K562 (cell line): ENCODE data around the gene TIGAR.

Experiments used
- CTCF ChIP-seq, 3 experiments: IDR thresholded peaks in 2 of 3; conservative IDR thresholded peaks in 1 of 3; 2 replicates each; pipeline ENCODE4 v1.5.1; 2011 to 2012; ENCODE audit warnings: low read length in 3 of 3, mild to moderate bottlenecking in 3 of 3, control low read depth in 2 of 3, improper control_type of control experiment in 1 of 3, inconsistent platforms in 1 of 3, low read depth in 1 of 3, mixed read lengths in 1 of 3, moderate library complexity in 1 of 3; ENCODE audit not compliant: insufficient read depth in 2 of 3
- MCM7 ChIP-seq, 2 experiments: fragments of 450-650 bp; IDR thresholded peaks; 2 replicates each; pipeline ENCODE4 v1.6.1; 2016 to 2018
- PREB ChIP-seq: sonication (generic); formaldehyde crosslinking; IDR thresholded peaks from 2 replicates; pipeline ENCODE4 v1.8.1; 2023; ENCODE audit warnings: mild to moderate bottlenecking, missing genetic modification reagents
- SIN3A ChIP-seq, 2 experiments: fragments of 150-350 bp in 1 of 2; IDR thresholded peaks; 2 replicates each; pipeline ENCODE4 v1.6.1; 2011 to 2016; ENCODE audit warnings: borderline replicate concordance in 2 of 2, low read depth in 2 of 2, low read length in 2 of 2, mild to moderate bottlenecking in 2 of 2, moderate library complexity in 2 of 2; ENCODE audit not compliant: control insufficient read depth in 1 of 2
- TRIM24 ChIP-seq, 2 experiments: fragments of 450-650 bp; IDR thresholded peaks; 2 replicates each; pipeline ENCODE4 v1.6.1; 2016
- U2AF1 ChIP-seq: fragments of 200-400 bp; formaldehyde crosslinking; optimal IDR thresholded peaks from 2 replicates; pipeline ENCODE3; 2017; ENCODE audit warnings: mild to moderate bottlenecking, low read depth, low read length, moderate library complexity
- ZNF398 ChIP-seq: fragments of 250-450 bp; sonication (Bioruptor Pico); IDR thresholded peaks from 2 replicates; pipeline ENCODE4 v1.8.0; 2021; ENCODE audit warnings: moderate library complexity, mild to moderate bottlenecking, inconsistent platforms

- TF ChIP-seq PREB (no peak), CTCF (IDR thresholded peaks at IDR 0.05 in 2 of 3, conservative IDR thresholded peaks at IDR 0.05 in 1 of 3; ENCODE audit: insufficient read depth in 2 of 3, low read depth in 1 of 3, low read length in 3 of 3) (no peak), SIN3A (IDR thresholded peaks at IDR 0.05; ENCODE audit: borderline replicate concordance in 2 of 2, control insufficient read depth in 1 of 2, low read depth in 2 of 2, low read length in 2 of 2) (no peak), TRIM24 (IDR thresholded peaks at IDR 0.05) (no peak), U2AF1 (no peak), MCM7 (IDR thresholded peaks at IDR 0.05) (no peak), ZNF398 (CRISPR knock-in tag) (no peak)
Measured at GRCh38 chr12:4375449-4375848, 54.4 kb downstream of the TIGAR start.
